Dedifferentiated amniotic fluid mesenchymal stem cell (primary cell): ENCODE measurements around the gene PDLIM5.
A peak's percentile ranks its signal among the peaks of the same experiment; 100 is the strongest.
"Not testable (repeated sequence)": the region's sequence is repeated elsewhere in the genome, so short reads cannot be mapped to it uniquely, and the experiment has no call there.

Experiments
- DNase-seq: peaks from one replicate; pipeline ENCODE4 v3.0.0-alpha.2; 2016; ENCODE audit errors: extremely low spot score

Gene PDLIM5

DNA sequence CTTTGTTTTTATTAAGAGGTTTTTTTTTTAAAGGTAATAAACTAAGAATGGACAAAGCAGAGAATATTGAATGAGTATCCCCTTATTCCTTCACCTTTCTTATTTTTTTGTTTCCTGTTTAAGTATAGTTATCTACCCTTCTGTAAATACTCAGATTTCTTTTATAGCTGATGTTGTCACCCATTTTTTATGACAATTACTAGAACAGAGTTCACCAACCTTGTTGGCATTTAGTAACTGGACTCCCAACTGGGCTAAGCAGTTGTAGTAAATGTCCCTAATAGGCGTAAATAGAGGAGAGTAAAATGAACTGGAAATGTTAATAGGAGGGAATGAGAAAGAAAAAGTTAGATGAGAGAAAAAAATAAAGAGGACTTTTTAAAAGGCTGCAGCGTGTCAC is 9.8 kb downstream of the PDLIM5 start:
- no peak for DNase-seq

DNA sequence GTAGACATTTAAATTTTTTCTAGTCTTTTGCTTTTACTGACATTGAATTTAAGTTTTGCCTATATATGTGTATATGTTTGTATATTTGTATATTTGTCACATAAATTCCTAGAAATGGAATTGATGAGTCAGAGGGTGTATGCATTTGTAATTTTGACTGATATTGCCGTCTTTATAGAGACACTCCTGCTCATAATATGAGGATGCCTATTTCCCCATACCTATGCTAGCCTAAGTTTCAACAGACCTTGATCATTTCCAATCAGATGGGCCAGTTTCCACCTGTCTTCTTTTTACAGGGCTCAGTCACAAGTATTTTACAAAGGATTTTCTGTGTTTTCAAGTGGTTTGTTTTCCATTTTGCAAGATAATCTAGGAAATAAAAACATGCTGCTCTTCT is 10.8 kb downstream of the PDLIM5 start:
- no peak for DNase-seq

DNA sequence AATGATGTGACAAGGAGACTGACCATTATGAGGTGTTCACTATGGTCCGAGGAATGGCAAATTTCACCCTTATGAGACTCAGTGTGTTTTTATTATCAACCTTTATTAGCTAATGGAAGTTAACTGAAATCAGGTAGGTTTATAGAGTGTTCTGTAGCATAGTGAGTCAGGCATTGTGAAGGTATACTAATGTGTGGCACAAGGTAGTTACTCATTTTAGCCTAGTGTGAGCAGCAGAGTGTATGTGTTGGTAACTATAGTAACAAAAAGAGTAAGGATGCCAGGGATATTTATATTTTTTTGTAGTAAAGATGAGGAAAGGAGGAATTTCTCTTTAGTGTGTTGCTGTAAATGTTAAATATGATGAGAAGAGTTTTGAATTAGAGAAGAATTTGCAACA is 12.0 kb downstream of the PDLIM5 start:
- no peak for DNase-seq

DNA sequence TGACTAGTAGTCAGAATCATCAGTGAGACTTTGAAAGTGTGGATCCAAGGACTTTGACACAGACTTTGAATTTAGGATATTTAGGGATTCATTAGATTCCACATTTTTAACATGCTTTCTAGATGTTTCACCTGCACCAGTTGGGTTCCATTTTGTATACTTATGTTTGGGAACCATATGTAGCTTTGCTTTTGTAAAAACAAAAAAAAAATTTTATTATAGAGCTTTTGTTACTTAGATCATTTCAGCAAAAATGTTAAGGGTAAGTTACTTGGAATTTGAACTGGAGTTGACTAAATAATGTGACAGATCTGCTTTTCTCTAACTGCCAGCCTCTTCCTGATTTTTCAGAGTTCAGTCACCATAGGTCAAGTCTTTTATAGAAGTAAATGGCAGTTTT is 14.6 kb downstream of the PDLIM5 start:
- DNase-seq: no peak

DNA sequence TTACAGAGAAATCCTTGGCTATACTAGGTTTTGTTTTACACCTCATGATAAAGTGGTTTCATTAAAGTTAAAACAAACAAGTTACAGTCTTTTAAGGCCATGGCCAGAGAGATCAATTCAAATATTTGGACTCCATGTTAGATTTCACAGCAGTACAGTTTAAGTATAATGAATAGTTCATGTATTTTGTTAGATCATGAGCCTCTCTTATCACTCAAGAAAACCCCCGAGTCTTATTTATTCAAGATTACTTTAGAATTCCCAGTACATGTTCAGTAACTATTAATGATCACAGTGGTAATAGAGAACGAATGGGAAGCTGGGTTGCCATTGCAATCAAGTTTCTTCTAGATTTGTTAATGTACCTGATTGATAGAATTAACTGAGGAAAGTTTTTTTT is 15.2 kb downstream of the PDLIM5 start:
- no peak for DNase-seq

DNA sequence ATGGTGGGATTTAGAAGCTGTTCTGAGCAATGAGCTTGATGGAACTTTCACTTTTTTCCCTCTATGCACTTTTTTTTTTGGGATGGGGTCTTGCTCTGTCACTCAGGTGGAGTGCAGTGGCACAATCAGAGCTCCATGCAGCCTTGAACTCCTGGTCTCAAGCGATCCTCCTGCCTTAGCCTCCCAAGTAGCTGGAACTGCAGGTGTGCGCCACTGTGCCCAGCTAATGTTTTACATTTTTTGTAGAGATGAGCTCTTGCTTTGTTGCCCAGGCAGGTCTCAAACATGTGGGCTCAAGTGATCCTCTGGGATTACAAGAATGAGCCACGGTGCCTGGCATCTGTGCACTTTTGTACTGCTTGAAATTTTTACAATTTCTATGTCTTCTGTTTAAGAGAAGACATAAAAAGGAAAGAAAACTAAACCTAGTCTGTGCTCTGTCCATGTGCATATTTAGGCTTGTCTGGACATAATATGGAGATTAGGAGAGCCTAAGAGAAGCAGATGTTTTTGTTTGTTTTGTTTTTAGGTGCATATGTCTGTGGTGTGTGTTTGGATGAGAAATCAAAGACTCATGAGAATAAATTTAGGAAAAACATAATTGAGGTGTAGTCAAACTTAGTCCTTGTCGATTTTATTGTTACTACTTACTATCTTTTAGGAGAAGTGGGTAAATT is 16.5 kb downstream of the PDLIM5 start:
- no peak for DNase-seq

DNA sequence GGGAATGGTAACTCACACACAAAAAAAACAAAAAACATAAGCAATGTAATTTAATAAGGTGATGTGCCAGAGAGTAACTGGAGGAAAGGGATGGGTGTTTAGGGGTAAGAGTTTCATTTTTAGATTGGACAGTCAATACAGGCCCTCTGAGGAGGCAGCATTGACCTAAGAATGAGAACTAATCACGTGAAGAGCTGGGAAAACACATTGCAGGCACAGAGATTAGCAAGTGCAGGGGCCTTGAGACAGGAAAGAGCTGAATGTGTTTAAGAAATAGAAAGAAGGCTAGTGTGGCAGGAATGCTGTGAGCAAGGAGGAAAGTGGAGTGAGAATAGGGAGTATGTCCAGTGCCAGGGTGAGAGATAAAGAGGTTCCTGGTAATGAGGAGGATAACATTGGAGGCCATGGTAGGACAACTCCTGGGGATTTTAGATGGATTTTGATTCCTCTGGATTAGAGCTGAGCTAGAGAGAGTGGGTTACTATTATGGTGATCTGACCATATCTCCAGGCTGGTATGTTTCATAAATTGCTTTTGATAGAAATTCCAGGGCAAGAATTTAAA is 17.6 kb downstream of the PDLIM5 start:
- DNase-seq: no peak

DNA sequence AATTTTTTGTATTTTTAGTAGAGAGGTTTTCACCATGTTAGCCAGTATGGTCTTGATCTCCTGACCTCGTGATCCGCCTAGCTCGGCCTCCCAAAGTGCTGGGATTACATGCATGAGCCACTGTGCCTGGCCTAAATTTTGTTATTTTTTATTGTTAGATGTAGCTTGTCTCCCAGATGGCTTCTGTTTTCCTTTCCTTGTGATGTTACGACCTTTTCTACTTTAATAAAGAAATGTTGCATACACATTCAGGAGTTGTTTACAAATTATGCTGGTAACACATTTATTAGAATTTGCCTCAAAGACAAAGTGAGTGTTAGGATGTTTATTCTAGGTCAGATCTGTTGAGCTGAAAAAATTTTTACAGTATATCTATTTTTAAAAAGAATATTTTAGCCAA is 18.4 kb downstream of the PDLIM5 start:
- DNase-seq: no peak

DNA sequence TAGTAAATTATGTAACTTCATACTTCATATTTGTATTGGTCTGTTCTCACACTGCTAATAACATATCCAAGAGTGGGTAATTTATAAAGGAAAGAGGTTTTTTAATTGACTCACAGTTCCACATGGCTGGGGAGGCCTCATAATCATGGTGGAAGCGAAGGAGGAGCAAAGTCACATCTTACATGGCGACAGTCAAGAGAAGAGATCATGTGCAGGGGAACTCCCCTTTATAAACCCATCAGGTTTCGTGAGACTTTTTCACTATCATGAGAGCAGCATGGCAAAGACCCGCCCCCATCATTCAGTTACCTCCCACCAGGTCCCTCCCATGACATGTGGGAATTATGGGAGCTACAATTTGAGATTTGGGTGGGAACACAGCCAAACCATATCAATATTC is 19.0 kb downstream of the PDLIM5 start:
- DNase-seq: not testable (repeated sequence)

DNA sequence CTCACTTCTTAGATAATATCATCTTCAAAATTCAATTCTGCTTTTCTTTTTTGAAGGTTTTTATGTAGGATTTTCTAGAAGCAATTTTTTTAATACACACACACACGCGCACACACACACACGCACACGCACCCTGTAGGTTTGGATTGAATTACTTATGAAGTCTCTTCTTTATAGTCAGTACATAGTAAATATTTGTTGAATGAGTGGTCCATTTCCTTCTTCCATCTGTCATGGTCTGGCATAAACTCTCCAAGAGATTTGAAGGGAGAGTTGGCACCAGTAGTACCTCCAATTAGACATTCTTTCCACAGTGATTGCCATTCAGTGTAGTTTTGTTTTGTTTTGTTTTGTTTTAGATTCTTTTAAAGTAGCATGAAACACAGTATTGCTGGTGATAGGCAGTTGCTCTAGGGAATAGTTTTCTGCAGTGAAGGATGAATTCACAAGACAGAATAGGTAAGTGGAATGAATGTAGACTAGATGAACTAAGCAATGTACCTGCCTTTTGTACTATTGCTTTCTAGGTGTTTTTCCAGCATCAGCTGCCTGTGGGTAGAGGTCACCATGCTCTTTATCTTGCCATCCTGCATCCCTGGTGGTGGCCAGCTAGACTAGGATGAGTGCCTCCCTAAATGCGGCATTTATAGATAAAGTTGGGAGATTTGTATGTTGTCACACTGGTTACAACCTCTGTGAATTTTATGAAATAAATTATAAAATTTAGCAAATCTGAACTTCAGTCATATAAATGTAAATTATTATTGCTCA is 20.5 kb downstream of the PDLIM5 start:
- peak; percentile 87 for DNase-seq

DNA sequence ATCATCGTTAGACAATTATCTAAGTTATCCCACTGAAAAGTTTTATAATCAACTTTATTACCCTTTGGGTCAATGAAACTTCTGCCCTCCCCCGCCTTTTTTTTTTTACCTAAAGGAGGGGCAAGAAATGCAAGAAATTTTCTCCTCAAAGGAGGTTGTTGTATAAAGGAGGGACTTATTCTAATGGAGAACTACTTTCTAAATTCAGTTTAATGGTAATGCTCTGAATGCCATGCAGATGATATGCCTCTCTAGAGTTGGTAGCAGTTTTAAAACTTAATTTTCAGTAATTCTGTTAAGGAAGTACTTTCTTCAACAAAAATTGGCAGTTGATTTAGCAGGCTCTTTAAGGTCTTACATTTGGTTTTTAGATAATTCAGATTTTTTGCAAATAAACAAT is 23.3 kb downstream of the PDLIM5 start:
- no peak for DNase-seq

DNA sequence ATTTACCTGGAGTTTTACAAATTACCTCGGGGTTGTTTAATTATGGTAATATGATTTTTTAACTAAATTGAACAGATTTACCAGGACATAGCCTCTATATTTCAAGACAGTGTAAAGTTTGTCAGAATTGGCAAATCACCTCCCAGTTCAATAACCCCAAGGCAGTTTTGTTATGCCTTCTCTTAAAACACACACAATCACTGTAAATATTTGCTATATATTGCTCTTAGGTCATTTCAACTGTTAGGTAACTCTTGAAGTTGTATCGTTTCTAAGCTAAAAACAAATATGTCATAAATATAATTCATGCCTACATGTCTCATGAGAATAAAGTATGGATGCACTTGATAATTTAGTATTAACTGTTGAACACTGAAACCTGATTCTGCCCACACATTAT is 24.1 kb downstream of the PDLIM5 start:
- no peak for DNase-seq

DNA sequence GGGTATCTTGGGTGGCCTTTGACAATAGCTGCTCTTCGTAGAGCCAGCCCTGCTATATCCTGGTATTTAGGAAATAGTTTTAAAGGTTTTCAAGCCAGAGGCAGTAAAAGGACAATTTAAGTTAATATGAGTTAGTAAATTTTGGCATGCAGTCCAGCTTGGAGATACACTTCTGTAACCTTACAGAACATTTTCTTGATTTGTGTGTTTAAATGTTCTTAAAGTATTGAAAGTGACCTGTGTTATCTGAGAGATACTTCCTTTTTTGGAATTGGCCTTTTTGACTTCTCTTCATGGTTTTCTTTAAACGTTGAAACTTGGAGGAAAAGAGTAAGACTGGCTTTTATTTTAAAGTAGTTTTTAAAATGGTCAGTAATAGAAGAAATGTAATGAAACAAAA is 25.5 kb downstream of the PDLIM5 start:
- no peak for DNase-seq

DNA sequence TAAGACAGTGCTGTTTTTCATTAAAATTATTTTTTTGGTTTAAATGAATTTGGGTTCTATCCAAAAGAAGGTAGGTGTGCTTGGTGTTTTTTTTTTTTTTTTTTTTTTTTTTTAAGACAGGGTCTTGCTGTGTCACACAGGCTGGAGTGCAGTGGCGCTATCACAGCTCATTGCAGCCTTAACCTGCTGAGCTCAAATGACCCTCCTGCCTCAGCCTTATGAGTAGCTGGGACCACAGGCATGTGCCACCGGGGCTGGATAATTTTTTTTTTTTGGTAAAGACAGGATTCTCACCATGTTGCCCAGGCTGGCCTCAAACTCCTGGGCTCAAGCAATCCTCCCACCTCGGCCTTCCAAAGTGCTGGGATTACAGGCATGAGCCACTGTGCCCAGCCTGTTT is 27.1 kb downstream of the PDLIM5 start:
- DNase-seq: not testable (repeated sequence)

DNA sequence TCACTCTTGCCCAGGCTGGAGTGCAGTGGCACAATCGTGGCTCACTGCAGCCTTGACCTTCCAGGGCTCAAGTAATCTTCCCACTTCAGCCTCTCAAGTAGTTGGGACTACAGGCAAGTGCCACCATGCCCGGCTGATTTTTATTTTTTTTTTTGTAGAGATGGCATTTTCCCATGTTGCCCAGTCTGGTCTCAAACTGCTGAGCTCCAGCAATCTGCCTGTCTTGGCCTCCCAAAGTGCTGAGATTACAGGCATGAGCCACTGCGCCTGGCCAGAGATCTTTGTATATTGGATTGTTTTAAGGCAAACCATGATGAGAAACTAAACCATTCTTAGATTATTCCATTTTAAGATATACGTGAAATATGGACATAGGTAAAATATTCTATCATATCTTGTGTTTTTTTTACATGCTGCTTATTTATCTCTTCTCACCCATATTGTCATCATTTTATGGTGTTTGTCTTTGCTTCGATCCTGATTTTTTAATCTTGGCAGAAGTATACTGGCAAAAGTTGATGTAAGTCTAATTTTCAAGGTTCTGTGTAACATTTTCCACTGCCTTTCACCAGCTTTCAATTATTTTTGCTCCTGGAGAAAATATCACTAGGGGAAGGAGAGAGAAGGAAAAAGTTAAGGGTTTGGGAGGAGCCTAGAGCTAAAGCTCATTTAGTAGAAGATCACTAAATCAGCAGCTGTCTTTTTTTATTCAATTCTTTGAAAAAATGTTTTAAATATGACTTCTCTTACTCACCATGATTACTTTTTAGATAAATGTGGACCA is 27.8 kb downstream of the PDLIM5 start:
- no peak for DNase-seq

DNA sequence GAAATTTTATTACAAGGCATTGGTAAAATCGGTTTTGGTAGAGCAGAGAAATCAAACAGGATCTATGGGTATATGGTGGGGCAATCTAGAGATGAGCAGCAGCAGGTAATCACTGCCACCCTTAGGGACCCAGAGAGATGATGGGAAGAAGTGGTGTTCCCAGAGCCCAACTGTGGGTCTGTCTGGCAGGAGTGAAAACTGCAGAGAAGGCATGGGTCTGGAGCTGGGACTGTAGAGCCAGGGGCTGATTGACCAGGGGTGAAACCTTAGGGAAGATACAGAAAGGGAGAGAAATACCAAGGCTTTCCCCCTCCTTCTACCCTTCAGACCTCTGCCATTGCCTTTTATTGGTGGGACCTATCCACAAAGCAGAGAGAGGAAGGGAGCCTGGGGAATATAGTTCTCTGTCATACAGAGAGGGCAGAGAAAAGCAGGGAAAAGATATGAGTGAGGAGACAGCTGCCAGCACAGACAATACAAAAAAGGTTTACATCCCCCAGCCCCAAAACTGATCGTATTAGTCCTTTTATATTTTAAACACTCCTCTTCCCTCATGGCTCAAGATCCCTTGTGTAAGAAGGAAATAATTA is 28.7 kb downstream of the PDLIM5 start:
- DNase-seq: no peak

DNA sequence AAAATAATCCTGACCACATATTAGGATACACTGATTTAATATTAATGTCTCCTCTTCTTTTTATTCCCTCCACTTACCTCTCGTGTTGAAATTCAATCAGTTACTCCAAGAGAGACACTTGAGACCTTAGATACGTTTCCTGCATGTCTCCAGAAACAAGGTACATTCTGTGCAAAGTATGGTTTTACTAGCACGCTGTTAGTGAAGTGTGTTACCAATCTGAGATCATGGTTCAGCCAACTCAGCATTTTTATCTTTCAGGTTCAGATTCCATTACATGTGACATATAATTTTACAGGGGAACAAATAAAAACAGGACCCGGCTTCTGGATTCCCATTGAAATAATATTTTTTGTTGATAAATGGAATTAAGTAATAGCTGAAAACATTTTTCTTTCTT is 32.2 kb downstream of the PDLIM5 start:
- DNase-seq: no peak

DNA sequence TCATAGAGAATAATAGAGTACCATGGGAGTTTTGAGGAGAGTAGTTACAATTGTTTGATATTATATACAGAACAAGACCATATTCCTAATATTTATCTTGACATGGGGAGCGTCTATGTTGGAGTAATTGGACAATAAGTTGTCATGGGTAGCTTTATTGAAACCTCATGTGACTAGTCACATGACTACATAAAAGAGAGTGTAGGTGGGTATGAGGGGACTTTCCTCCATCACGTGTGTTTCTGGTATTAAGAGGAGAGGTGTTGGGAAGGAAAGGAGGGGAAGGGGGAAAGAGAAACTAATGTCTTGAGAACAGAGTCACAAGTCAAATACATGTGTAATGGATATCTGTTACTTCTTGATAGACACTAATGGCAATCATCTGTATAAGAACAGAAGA is 33.1 kb downstream of the PDLIM5 start:
- no peak for DNase-seq

DNA sequence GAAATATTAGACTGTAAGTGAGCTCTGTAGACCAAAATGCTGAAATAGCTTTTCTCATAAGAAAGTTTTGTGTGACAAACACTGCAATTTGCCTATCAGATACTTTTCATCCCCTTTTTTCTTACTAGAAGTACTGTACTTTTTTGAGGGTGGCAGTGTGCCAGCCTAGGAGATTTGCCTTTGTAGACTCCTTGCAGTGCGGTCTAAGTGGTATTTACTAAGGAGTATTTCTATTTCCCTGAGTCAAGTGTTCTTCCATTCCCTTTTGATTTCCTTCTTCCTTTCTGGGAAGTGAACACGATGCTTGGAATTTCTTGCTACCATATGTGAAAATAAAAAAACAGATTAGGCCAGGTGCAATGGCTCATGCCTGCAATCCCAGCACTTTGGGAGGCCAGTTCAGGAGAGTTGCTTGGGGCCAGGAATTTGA is 34.6 kb downstream of the PDLIM5 start:
- no peak for DNase-seq

DNA sequence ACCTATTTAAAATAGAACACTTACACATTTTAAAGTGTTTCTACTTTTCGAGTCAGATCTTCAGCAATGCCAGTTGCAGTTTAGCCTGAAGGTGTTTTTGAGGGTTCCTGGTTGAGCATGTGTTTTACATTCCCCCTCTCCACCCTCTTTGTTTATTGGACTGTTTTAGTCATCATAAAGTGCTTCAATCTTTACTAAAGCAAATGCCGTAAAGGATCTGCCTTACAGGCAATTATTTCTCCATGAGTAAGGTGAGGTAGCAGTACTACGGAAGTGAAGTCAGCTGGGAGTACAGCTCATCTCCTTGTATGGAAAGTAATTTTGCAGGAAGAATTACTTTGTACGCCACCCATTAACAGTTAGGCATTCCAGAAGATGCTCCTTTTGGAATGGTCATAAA is 36.9 kb downstream of the PDLIM5 start:
- peak; percentile 54 for DNase-seq

DNA sequence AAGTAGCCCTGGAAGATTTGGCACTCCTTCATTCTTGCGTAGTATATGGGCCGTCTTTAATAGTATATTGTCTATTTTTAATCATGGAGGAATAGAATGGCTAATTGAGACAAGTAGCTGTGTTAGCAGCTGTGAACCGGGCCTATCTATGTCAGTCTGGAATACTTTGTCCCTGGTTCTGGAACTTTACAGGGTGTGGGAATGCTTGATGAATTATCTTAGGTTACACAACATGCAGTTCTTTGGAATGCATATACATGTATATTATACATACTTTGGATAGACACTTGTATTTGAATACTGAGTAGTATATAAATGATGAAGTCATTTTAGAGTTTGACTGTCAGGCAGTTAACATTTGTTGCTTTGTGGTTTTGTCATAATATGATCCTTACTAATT is 37.4 kb downstream of the PDLIM5 start:
- DNase-seq: no peak

DNA sequence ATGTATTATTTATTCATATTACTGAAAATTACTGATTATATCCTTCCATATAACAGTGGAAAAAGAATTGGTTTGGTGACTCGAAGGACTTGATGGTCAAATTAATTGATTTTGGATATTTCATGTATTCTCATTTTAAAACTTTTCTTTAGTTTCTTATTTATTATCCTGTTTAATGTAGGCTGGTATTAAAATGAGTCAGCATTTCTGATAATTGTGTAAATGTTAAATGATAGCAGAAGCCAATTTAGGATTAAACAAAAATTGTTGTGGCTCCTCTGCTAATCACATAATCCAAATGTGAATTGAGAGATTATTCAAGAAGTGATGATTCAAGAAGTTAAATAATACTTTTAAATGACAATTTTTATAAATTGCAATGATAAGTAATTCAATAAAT is 38.7 kb downstream of the PDLIM5 start:
- no peak for DNase-seq
